ENCODE results near the gene FNDC7.

The FNDC7 gene

GRCh38 chr1:108728327-108728923 is 15.7 kb downstream of the FNDC7 start:
- no peak for TF ChIP-seq POLR2AphosphoS5 (IDR thresholded peaks at IDR 0.05; ENCODE audit: low read depth, low read length)
- no peak for TF ChIP-seq SIN3A (IDR thresholded peaks at IDR 0.05; ENCODE audit: borderline replicate concordance, insufficient read depth, low read length)
- no peak for TF ChIP-seq FOXP2 (optimal IDR thresholded peaks at IDR 0.05; ENCODE audit: borderline replicate concordance, extremely low read depth, extremely low read length, insufficient read depth)
- TF ChIP-seq, protein P1, sequence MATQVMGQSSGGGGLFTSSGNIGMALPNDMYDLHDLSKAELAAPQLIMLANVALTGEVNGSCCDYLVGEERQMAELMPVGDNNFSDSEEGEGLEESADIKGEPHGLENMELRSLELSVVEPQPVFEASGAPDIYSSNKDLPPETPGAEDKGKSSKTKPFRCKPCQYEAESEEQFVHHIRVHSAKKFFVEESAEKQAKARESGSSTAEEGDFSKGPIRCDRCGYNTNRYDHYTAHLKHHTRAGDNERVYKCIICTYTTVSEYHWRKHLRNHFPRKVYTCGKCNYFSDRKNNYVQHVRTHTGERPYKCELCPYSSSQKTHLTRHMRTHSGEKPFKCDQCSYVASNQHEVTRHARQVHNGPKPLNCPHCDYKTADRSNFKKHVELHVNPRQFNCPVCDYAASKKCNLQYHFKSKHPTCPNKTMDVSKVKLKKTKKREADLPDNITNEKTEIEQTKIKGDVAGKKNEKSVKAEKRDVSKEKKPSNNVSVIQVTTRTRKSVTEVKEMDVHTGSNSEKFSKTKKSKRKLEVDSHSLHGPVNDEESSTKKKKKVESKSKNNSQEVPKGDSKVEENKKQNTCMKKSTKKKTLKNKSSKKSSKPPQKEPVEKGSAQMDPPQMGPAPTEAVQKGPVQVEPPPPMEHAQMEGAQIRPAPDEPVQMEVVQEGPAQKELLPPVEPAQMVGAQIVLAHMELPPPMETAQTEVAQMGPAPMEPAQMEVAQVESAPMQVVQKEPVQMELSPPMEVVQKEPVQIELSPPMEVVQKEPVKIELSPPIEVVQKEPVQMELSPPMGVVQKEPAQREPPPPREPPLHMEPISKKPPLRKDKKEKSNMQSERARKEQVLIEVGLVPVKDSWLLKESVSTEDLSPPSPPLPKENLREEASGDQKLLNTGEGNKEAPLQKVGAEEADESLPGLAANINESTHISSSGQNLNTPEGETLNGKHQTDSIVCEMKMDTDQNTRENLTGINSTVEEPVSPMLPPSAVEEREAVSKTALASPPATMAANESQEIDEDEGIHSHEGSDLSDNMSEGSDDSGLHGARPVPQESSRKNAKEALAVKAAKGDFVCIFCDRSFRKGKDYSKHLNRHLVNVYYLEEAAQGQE (IDR thresholded peaks at IDR 0.05; ENCODE audit: insufficient read depth in 1 of 2, low read depth in 2 of 2, low read length in 2 of 2) = no peak
- TF ChIP-seq TAF1 (IDR thresholded peaks at IDR 0.05; ENCODE audit: borderline replicate concordance, insufficient read depth, low read length) = no peak

- TF ChIP-seq POLR2AphosphoS5 (IDR thresholded peaks at IDR 0.05; ENCODE audit: low read depth, low read length) (no peak), TAF1 (IDR thresholded peaks at IDR 0.05; ENCODE audit: borderline replicate concordance, insufficient read depth, low read length) (no peak), SIN3A (IDR thresholded peaks at IDR 0.05; ENCODE audit: borderline replicate concordance, insufficient read depth, low read length) (no peak), FOXP2 (optimal IDR thresholded peaks at IDR 0.05; ENCODE audit: borderline replicate concordance, extremely low read depth, extremely low read length, insufficient read depth) (no peak)
- TF ChIP-seq, protein P1 (IDR thresholded peaks at IDR 0.05; ENCODE audit: insufficient read depth in 1 of 2, low read depth in 2 of 2, low read length in 2 of 2) = no peak
These were observed 16.8 kb downstream of the FNDC7 start for GRCh38 chr1:108729481-108729880.

- TF ChIP-seq TAF1 (IDR thresholded peaks at IDR 0.05; ENCODE audit: borderline replicate concordance, insufficient read depth, low read length) (no peak), FOXP2 (optimal IDR thresholded peaks at IDR 0.05; ENCODE audit: borderline replicate concordance, extremely low read depth, extremely low read length, insufficient read depth) (no peak), SIN3A (IDR thresholded peaks at IDR 0.05; ENCODE audit: borderline replicate concordance, insufficient read depth, low read length) (no peak)
- TF ChIP-seq, protein P1 (IDR thresholded peaks at IDR 0.05; ENCODE audit: insufficient read depth in 1 of 2, low read depth in 2 of 2, low read length in 2 of 2) = no peak
These were observed 19.7 kb downstream of the FNDC7 start for GRCh38 chr1:108732398-108732797.

- no peak for TF ChIP-seq FOXP2 (optimal IDR thresholded peaks at IDR 0.05; ENCODE audit: borderline replicate concordance, extremely low read depth, extremely low read length, insufficient read depth)
- TF ChIP-seq TAF1 (IDR thresholded peaks at IDR 0.05; ENCODE audit: borderline replicate concordance, insufficient read depth, low read length) = no peak
- TF ChIP-seq, protein P1 (IDR thresholded peaks at IDR 0.05; ENCODE audit: insufficient read depth in 1 of 2, low read depth in 2 of 2, low read length in 2 of 2) = no peak
- no peak for TF ChIP-seq POLR2AphosphoS5 (IDR thresholded peaks at IDR 0.05; ENCODE audit: low read depth, low read length)
- no peak for TF ChIP-seq SIN3A (IDR thresholded peaks at IDR 0.05; ENCODE audit: borderline replicate concordance, insufficient read depth, low read length)
These were observed 21.6 kb downstream of the FNDC7 start for GRCh38 chr1:108734171-108734865.

Measured in PFSK-1 (cell line).